ENCODE results near the gene LRG1.
"Not testable (repeated sequence)": the region's sequence is repeated elsewhere in the genome, so short reads cannot be mapped to it uniquely, and the experiment has no call there.

The LRG1 gene

DNA sequence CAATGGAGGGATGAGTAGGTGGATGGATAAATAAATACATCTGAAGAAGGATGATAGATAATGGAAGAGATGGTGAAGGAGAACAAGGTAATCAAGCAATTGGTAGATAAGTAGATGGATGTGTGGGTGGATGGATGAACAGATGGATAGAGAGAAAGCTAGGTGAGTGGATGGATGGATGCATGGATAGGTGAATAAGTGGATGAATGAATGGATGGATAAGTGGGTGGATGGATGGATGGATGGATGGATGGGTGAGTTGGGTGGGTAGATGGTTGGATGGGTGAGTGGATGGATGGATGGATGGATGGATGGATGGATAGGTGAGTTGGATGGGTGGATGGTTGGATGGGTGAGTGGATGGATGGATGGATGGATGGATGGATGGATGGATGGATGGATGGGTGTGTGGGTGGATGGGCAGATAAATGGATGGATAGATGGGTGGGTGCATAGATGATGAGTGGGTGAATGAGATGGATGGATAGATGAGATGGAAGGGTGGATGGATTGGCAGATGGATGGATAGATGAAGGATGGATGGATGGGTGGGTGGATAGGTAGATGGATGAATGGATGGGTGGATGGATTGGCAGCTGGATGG lies 13.4 kb upstream of the LRG1 start:
- DNase-seq (ENCODE audit: low read depth): no peak

DNA sequence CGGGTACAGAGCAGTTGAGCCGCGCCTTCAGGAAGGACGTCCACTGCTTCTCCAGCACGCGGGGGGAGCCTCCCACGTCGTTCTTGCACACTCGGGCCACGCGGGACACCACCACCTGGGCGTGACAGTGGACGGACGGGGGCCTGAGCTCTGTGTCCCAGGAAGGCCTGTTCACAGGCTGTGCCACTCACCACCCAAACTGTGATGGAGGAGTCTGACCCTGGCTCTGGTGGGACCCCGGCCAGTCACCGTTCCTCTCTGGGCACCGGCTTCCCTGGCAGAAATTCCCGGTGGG lies 12.6 kb upstream of the LRG1 start:
- no peak for DNase-seq (ENCODE audit: low read depth)

DNA sequence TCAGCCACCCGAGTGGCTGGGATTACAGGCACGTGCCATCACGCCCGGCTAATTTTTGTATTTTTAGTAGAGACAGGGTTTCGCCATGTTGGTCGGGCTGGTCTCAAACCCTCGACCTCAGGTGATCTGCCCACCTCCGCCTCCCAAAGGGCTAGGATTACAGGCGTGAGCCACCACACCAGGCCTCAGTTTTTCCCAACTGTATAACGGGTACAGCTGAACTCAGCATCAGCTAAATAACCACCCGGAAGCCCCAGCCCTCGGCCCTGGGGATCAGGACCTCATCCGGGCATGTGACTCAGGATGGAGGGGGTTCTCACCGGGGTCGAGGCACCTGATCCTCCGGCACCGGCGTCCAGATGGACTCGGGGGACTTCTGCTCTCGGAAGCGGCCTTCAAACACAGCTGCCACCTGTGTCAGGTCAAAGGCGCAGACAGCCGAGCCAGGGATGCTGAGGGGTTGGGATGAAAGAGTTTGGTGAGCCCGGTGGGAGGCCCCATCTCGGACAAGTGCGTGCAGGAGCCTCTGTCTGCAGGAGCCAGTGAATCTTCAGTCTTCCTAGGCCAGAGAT lies 10.7 kb upstream of the LRG1 start:
- no peak for DNase-seq (ENCODE audit: low read depth)

DNA sequence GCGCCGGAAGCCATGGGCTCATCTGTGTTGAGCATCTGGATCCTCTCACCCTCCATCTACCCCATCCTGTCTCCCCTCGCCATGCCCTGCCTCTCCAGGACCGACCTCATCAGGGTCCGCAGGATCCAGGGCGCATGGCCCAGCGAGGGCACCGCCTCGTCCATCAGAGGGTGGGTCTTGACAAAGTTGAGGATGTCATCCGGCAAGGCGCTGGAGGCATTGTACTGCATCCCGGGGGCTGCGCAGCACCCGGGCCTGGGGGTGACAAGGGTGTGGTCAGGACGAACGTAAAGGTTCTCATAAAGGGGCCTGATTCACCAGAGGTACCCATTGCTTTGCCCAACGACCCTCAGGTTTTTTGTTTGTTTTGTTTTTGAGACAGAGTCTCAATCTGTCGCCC lies 10.2 kb upstream of the LRG1 start:
- no peak for DNase-seq (ENCODE audit: low read depth)

DNA sequence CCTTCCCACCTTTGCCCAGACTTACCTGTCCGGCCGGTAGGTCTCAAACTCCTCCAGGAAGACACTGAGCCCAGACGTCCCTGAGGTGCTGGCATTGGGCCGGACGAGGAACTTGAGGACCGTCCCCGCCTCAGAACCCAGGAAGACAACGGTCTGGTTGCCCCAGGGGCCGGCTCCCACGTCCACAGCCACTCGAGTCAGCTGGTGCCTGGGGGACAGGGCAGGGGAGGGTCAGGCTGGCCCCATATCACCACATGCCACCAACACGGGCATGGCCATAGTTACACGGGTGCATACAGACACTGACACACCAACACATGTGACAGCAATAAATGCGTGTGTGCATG lies 8.4 kb upstream of the LRG1 start:
- no peak for DNase-seq (ENCODE audit: low read depth)

DNA sequence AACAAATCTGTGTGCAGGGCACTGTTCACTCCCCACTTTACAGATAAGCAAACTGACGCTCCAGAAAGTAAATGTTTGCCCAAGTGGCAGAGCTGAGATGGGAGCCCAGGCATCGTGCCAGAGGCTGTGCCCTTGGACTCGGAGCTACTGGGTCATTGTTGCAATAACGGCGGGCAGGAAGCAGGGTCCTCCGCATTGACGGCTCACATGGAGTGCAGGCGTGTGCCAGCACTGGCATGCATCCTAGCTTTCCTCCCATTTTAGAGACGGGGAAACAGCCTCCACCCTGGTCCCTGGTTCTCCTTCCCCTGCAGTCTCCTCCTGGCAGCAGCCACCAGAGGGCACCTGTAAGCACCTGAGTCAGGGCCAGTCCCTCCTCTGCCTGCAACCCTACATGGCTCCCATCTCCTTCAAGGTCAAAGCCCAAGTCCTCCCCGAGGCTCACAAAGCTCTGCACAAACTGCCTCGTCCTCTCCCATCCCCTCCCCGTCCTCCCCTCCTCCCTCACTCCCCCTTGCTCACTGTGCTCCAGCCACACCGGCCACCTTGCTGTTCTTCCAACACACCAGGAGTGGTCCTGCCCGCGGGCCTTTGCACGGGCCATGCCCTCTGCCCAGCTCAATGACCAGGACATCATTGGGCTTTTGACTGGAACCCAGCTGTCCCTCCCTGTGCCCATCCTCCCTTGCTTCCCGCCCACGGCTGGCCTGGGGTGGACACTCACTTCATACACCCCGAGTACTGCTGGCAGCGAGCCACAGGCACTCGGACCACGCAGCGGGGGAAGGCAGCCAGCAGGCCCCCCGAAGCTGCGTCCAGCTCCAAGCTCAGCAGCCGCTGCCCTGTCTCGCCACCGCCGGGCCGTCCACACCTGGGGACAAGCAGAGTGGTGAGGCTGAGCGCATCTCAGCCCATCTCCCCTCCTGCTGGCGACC lies 7.7 kb upstream of the LRG1 start:
- DNase-seq (ENCODE audit: low read depth): no peak

DNA sequence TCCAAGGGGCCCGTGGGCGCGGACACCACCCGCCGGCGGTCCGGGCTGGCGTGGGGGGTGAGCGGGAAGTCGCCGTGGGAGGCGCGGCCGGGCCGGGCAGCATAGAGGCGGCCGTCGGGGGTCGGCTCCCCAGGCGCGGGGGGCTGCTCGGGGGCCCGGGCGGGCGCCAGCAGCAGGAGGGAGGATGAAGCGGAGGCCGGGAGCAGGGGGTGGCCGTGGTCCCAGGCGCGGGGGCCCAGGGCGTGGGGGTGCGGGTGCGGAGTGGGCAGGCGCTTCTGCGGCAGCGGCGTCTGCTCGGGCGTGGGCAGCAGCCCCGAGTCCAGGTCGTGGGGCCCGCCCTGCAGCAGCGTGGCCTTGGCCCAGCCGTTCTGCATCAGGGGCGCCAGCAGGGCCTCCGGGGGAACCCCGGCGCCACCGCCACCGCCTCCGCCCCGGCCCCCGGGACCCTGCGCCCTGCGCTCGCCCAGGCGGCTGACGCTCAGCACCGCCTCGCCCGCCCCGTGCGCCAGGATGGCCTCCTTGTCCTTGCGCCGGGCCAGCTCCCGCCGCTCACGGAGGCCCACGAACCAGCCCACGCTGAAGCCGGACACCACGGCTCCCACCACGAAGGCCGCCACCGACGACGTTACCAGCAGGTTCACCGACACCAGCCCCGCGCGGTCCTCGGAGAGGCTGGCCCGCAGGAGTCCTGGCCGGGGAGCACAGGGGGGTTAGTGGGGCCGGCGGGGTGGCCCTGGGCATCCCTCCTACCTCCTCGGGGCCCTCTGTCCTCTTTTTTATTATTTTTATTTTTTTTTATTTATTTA lies 4.2 kb upstream of the LRG1 start:
- no peak for DNase-seq (ENCODE audit: low read depth)

DNA sequence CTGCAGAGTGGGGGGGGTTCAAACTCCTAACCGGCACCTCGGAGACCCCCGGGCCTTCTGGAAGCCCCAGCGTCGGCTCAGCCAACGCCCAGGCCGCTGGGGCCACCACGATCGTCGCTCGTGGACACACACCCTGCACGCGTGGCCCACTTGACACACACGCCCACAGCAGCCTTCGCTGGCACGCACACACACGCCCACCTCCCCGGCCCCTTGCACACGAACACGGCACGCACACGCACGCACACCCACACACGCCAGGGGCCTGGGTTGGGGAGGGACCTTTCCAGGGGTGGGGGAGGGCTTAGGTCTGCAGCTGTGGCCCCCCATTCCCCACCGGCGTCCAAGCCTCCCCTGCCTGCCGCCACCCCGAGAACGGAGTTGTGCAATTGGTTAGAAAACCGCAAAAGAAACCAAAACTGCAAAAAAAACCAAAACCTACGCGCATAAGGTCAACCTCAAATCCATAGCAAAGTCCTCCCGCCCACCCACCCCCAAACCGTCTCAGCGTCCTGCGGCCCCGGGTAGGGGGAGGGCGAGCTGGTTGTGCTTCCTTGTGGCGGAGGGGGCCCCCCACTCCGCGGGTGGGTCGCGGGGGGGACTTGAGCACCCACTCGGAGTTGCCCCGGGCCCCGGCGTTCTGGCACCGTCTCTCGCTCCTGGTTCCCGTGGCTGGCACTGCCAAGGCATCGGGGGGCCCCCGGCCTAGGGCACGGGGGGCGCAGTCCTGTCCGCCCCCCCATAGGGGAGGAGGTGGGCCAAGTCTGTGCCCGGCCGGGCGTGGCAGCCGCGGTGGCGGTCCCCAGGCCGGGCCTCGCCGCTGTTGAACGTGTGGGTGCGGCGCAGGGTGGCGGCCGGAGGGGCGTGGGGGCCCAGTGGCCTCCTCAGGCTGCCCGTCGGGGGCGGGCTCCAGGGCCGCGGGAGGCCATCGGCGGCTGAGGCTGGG lies 3.3 kb upstream of the LRG1 start:
- DNase-seq (ENCODE audit: low read depth): no peak

DNA sequence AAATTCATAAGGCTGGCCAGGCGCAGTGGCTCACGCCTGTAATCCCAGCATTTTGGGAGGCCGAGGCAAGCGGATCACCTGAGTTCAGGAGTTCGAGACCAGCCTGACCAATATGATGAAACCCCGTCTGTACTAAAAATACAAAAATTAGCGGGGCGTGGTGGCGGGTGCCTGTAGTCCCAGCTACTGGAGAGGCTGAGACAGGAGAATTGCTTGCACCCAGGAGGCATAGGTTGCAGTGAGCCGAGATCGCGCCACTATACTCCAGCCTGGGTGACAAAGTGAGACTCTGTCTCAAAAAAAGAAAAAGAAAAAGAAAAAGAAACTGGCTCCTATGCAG lies 1.9 kb upstream of the LRG1 start:
- not testable (repeated sequence) for DNase-seq (ENCODE audit: low read depth)

DNA sequence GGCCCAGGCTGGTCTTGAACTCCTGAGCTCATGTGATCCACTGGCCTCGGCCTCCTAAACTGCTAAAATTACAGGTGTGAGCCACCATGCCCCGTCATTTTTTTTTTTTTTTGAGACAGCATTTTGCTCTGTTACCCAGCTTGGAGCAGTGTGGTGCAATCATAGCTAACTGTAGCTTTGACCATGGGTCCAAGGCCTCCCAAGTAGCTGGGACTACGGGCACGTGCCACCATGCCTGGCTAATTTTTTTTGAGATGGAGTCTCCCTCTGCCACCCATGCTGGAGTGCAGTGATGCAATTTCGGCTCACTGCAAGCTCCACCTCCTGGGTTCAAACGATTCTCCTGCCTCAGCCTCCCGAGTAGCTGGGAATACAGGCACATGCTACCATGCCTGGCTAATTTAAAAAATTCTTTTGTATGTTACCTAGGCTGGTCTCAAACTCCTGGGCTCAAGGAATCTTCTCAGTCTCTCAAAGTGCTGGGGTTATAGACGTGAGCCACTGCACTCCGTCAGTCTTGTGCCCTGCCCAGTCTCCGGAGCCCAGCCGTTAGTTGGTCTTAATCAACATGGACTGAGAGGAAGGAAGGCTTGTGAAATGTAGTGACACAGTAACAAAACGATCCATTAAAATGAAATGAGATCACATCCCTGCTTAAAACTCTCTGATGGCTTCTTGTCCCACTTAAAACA lies 1.4 kb upstream of the LRG1 start:
- no peak for DNase-seq (ENCODE audit: low read depth)

DNA sequence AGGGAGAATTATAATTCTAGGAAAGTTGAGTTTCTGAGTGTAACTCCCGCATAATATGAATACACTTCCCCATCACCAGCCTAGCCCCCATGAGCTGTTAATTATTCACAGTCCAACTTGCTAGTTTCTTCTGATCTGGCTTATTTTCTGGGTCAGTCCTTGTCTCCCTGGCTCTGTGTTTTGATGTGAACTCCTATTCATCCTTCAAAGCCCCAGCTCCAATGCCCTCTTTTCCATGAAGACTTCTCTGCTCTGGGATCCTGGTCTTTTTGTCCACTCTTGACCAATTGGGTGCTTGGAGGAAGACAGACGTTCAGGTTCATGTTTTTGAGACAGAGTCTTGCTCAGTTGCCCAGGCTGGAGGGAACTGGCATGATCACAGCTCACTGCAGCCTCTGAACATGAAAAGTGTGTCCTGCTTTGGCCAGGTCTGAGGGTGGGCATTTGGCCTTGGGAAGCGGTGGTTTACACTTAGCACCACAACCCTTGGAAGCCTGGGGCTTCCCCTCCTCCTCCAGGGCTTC lies 605 bp downstream of the LRG1 start:
- no peak for DNase-seq (ENCODE audit: low read depth)

DNA sequence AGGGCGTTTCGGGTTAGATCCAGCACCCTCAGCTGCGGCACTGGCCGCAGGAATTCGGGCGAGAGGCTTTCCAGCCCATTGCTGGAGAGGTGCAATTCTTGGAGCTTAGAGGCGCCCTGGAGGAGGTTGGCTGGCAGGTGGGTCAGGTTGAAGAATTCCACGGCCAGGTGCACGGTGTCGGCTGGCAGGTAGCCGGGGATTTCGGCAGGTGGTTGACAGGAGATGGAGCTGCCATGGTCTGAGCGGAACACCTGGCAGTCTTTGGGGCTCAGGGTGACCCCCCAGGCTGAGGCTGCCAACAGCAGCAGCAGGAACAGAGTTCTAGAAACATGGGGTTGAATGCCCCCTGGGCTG lies 1.3 kb downstream of the LRG1 start:
- no peak for DNase-seq (ENCODE audit: low read depth)

DNA sequence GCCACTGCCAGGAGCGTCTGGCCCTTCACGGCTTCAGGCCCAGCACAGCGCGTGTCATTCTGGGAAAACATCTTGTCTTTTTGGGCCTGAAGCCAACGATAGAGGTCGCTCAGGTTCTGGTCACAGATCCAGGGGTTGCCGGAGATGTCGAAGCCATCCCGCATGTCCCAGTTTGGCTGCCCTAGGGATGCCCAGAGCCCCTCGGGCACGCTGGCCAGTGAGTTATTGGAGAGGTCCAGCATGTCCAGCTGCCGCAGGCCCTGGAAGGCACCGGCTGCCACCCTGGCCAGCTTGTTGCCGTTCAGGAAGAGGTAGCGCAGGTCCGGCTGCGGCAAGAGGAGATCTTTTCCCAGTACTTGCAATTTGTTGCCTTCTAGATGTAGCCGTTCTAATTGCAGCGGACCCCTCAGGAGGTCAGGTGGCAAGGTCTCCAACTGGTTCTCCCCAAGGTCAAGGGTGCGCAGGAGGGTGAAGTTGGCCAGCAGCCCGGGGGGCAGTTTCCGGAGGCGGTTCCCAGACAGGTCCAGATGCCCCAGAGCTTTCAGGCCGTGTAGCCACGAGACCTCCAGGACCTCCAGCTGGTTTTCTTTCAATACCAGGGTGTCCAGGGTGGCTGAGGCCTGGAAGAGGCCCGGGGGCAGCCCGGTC lies 1.8 kb downstream of the LRG1 start:
- no peak for DNase-seq (ENCODE audit: low read depth)

DNA sequence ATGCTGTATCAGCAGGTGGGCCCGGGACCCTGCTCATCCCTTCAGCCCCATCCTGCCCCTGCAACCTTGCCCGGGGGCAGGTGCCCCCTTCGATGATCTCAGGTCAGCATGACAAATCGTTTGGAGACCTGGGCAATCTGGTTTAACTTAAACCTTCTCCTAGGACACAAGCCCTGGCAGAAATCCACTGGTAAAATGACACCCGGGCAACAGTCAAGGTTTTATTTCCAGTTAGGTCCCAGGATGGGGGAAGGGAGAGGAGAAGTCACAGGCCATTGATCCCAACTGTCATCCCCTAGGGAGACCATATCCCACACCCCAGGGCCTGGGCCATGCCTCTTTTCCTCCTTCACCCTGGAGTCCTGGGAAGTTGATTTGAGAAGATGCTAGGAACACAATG lies 3.0 kb downstream of the LRG1 start:
- DNase-seq (ENCODE audit: low read depth): no peak

DNA sequence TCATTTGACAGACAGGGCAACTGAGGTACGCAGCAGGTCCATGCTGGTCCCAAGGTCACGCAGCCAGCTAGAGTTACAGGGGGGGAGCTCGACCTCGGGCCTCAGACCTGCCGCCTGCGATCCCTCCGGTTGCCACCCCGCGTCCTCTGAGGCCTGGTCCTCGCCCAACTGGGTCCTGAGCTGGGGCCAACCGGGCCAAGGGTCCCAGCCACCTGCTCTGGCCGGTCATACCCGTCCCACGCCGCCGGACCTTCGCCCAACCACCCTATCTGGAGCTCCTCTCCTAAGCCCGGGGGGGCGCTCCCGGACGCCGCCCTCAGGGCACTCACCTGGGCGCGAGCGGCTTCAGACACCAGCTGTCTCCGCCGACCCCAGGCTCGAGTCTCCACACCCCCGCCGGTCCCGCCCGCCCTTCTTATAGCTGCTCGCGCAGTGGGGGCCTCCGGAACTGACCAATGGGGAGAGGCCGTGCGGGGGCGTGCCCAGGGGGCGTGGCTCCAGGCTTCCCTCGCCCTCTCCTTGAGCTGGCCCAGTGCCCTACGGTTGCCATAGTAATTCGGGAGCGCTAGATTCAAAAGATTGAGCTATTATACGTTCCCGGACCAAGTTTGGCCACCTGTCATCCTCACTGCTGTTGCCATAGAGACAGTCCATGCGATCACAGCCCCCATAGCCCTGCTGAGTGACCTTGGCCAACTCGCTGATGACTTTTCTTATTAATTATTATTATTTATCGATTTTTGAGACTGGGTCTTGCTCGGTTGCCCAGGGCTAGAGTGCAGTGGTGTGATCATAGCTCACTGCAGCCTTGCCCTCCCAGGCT lies 4.8 kb downstream of the LRG1 start, which contains the start of gene PLIN5:
Gene PLIN5, minus strand, starts transcription at position 389 of the 823 bp plus-strand sequence. CDS start 1,150 bp downstream, outside the sequence.
- no peak for DNase-seq (ENCODE audit: low read depth)

DNA sequence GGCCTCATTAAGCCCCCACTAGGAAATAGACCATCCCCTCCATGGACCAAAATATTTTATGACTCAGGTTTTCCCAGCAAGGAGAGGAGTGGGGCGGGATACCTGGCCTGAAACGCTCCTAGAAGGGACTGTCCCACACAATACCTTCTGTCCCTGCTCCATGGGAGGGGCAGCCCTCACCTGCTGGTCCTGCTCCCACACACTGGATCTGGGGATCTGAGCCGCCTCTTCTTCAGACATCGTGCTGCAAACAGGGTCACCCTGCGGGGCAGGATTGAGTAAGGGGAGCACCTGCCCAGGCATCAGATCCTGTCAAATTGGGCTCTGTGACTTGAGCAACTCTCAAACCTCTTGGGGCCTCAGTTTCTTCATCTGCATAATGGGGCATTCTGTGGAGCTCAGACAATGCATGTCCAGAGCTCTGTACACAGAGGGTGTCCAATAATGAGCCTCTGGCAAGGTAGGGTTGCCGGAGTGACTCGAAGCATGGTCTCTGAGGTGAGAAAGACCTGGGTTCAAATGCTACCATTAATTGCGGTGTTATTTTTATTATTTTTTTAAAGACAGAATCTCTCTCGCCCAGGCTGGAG lies 5.9 kb downstream of the LRG1 start:
- DNase-seq (ENCODE audit: low read depth): no peak

DNA sequence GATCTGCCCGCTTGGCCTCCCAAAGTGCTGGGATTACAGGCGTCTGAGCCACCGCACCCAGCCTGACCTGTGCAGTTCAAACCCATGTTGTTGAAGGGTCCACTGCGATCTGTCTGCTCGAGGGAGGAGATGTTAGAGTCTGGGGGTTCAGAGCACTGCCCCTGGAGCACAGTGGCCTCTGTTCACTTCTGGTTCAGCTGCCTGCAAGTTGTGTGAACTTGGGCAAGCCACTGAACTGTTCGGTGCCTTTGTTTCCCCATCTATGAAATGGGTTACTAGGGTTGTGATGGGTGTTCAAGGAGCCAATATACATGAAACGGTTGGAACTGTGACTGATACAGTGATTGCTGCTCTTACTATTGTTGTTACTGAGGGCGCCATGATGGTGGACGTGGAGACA lies 6.5 kb downstream of the LRG1 start:
- no peak for DNase-seq (ENCODE audit: low read depth)

DNA sequence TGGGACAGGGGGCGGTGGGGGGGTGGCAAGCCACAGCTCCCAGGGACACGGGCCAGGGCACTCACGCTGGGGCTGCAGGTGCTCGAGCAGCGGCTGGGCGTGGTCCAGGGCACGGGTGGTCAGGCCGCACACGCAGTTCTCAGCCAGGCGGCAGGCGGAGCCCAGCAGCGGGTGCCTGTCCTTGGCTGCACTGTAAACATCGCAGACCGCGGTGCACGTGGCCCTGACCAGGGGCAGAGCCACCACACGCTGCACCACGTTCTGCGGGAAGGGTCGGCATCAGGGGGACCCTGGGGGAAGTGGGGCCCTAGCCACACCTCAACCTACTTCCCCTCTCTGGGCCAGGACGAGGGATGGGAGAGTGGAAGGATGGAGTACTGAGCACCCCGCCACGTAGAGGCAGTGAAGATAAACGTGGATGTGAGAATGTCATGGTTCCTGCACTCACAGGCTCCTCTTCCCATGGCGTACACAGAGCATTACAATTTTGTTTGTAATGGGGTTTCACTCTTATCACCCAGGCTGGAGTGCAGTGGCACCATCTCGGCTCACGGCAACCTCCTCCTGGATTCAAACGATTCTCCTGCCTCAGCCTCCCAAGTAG lies 8.2 kb downstream of the LRG1 start:
- DNase-seq (ENCODE audit: low read depth): no peak
